ENCODE data around the gene LRRC8A. TPM values are rescaled to one million over a fixed set of nuclear protein-coding genes. Genes with fewer than 3 reads are reported as not detected.

Gene LRRC8A
- total RNA-seq, 1 donor from 2014 or later = 155 TPM

DNA sequence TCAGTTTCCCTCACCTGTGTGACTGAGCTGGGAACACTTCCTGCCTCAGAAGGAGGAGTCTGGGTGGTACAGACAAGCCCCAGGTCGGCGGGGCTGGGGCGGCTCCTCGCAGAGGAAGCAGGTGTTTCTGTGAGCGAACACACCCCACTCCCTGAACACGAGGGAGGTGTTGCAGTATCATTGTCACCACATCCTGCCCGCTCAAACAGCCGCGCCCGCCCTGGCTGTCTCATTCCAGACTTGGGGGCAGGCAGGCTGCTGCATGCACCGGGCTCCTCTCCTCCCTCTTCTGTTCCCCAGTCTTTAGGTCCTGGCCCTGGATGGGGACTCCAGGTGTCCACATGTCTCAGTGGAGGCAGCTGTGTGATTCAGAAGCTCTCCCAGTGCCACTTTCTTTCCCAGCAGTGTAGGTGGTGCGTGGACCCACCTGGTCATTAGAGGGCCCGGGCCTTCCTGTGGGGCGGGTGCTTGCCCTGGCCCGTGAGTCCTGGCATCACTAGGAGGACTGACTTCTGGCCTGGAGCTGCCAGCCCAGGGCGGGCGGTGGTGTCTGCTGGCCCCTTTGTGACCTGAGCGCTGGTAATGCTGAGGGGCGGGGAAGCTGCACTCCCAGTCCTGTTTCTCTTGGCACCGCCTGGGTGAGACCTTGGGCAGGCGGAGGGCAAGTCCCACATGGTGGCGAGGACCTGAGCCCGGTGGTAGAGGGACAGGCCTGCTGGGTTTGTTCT lies 20.6 kb downstream of the LRRC8A start:
- no peak for DNase-seq (ENCODE audit: low read depth)
- TF ChIP-seq, protein P1, sequence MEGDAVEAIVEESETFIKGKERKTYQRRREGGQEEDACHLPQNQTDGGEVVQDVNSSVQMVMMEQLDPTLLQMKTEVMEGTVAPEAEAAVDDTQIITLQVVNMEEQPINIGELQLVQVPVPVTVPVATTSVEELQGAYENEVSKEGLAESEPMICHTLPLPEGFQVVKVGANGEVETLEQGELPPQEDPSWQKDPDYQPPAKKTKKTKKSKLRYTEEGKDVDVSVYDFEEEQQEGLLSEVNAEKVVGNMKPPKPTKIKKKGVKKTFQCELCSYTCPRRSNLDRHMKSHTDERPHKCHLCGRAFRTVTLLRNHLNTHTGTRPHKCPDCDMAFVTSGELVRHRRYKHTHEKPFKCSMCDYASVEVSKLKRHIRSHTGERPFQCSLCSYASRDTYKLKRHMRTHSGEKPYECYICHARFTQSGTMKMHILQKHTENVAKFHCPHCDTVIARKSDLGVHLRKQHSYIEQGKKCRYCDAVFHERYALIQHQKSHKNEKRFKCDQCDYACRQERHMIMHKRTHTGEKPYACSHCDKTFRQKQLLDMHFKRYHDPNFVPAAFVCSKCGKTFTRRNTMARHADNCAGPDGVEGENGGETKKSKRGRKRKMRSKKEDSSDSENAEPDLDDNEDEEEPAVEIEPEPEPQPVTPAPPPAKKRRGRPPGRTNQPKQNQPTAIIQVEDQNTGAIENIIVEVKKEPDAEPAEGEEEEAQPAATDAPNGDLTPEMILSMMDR (IDR thresholded peaks at IDR 0.05; ENCODE audit: insufficient read depth, low read length, poor library complexity, severe bottlenecking) = no peak

DNA sequence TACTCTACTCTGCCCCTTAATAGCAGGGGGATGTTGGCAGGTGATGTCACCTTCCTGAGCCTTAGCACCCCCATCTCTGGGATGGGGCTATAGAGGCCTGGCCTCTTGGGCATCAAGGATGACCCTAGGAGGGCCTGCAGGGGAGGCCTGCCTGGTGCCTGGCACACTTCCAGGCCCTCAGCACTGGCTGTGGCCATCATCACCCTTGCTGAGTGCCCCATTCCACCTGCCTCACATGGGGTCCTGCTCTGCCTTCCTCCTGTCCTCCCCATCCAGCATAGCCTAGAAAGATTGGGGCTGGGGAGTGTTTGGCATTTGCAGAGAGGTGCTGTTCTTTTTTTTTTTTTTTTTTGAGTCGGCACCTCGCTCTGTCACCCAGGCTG lies 21.1 kb downstream of the LRRC8A start:
- TF ChIP-seq, protein P1 (IDR thresholded peaks at IDR 0.05; ENCODE audit: insufficient read depth, low read length, poor library complexity, severe bottlenecking) = no peak
- no peak overlapping the region for H3K4me3 ChIP-seq (ENCODE audit: low read depth, low read length)
- no peaks in the 10 kb centered on the region for H3K27me3 ChIP-seq (ENCODE audit: control insufficient read depth, insufficient read depth, low read length)
- DNase-seq (ENCODE audit: low read depth) = no peak
- peaks cover 1% of the 10 kb centered on the region for H3K36me3 ChIP-seq (ENCODE audit: control insufficient read depth, insufficient read depth, low read length)

More for the DNA sequence above, 20.6 kb downstream of the LRRC8A start:
- Histone ChIP-seq H3K27me3 (ENCODE audit: control insufficient read depth, insufficient read depth, low read length) (no peaks in the 10 kb centered on the region), H3K4me3 (ENCODE audit: low read depth, low read length) (no peak overlapping the region), H3K36me3 (ENCODE audit: control insufficient read depth, insufficient read depth, low read length) (peaks cover 1% of the 10 kb centered on the region)

- H3K4me3 ChIP-seq (ENCODE audit: low read depth, low read length) = no peak overlapping the region
- TF ChIP-seq, protein P1 (IDR thresholded peaks at IDR 0.05; ENCODE audit: insufficient read depth, low read length, poor library complexity, severe bottlenecking) = no peak
- no peak for DNase-seq (ENCODE audit: low read depth)
- H3K36me3 ChIP-seq (ENCODE audit: control insufficient read depth, insufficient read depth, low read length) = peaks cover 3% of the 10 kb centered on the region
- H3K27me3 ChIP-seq (ENCODE audit: control insufficient read depth, insufficient read depth, low read length) = no peaks in the 10 kb centered on the region
Measured at GRCh38 chr9:128903871-128904620, 22.1 kb downstream of the LRRC8A start.

- peaks cover 3% of the 10 kb centered on the region for H3K36me3 ChIP-seq (ENCODE audit: control insufficient read depth, insufficient read depth, low read length)
- DNase-seq (ENCODE audit: low read depth) = no peak
- TF ChIP-seq, protein P1 (IDR thresholded peaks at IDR 0.05; ENCODE audit: insufficient read depth, low read length, poor library complexity, severe bottlenecking) = no peak
- no peaks in the 10 kb centered on the region for H3K27me3 ChIP-seq (ENCODE audit: control insufficient read depth, insufficient read depth, low read length)
- H3K4me3 ChIP-seq (ENCODE audit: low read depth, low read length) = no peak overlapping the region
Measured at GRCh38 chr9:128905964-128906363, 24.0 kb downstream of the LRRC8A start.

DNA sequence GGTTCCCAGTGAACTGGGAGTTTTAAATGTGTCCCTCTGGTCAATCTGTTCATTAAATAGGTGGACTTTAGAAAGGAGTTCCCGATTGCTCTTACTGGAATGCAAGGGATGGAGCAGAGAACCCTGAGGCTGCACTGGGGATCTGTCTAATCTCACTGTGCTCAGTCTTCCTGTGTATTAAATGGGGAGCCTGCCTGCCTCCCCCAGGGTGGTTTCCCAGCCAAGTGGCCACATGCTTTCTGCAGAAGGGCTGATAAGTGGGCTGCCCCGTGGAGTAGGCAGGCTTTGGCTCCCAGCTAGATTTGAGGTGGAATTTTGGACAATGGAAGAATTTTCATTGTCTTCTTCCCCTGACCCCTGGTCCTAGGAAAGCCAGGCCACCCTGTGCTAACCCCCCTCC lies 24.8 kb downstream of the LRRC8A start:
- no peak overlapping the region for H3K4me3 ChIP-seq (ENCODE audit: low read depth, low read length)
- DNase-seq (ENCODE audit: low read depth) = no peak
- peaks cover 3% of the 10 kb centered on the region for H3K36me3 ChIP-seq (ENCODE audit: control insufficient read depth, insufficient read depth, low read length)
- TF ChIP-seq, protein P1 (IDR thresholded peaks at IDR 0.05; ENCODE audit: insufficient read depth, low read length, poor library complexity, severe bottlenecking) = no peak
- H3K27me3 ChIP-seq (ENCODE audit: control insufficient read depth, insufficient read depth, low read length) = no peaks in the 10 kb centered on the region

Data from kidney epithelial cell (primary cell).